KG1 (cell line): ENCODE measurements around the gene CPEB4.
A peak's percentile ranks its signal among the peaks of the same experiment; 100 is the strongest.

Experiments used
- DNase-seq: peaks from one replicate; lab custom pipeline; 2025; lab: John Stamatoyannopoulos, UW

The CPEB4 gene

GRCh38 chr5:173887610-173888472 lies at the start of gene CPEB4:
CPEB4 (plus strand) TSS chr5:173888349; CDS start chr5:173889734, 1,385 bp downstream.
- peak; percentile 100 for DNase-seq

- DNase-seq, result no peak
These were observed 48.9 kb upstream of the CPEB4 start for GRCh38 chr5:173839117-173839713.

- DNase-seq, result no peak
These were observed 47.8 kb upstream of the CPEB4 start for GRCh38 chr5:173840111-173840983.

GRCh38 chr5:173841710-173842109 lies 46.4 kb upstream of the CPEB4 start:
- no peak for DNase-seq

- DNase-seq, result no peak
These were observed 44.4 kb upstream of the CPEB4 start for GRCh38 chr5:173843794-173844193.

- no peak for DNase-seq
These were observed 42.8 kb upstream of the CPEB4 start for GRCh38 chr5:173845321-173845720.

GRCh38 chr5:173846929-173847501 lies 41.1 kb upstream of the CPEB4 start:
- DNase-seq, result no peak

- no peak for DNase-seq
These were observed 39.1 kb upstream of the CPEB4 start for GRCh38 chr5:173848986-173849596.

- DNase-seq, result no peak
These were observed 38.2 kb upstream of the CPEB4 start for GRCh38 chr5:173849908-173850307.

GRCh38 chr5:173850659-173851058 lies 37.5 kb upstream of the CPEB4 start:
- no peak for DNase-seq

- DNase-seq, result no peak
These were observed 36.4 kb upstream of the CPEB4 start for GRCh38 chr5:173851595-173852243.

GRCh38 chr5:173852790-173853359 lies 35.3 kb upstream of the CPEB4 start:
- DNase-seq, result no peak

- no peak for DNase-seq
These were observed 34.6 kb upstream of the CPEB4 start for GRCh38 chr5:173853370-173854131.

GRCh38 chr5:173855162-173855994 lies 32.8 kb upstream of the CPEB4 start:
- no peak for DNase-seq

GRCh38 chr5:173855995-173856656 lies 32.0 kb upstream of the CPEB4 start:
- no peak for DNase-seq

- DNase-seq, result no peak
These were observed 30.9 kb upstream of the CPEB4 start for GRCh38 chr5:173857234-173857633.

- no peak for DNase-seq
These were observed 30.0 kb upstream of the CPEB4 start for GRCh38 chr5:173858021-173858669.
